Breast epithelium (tissue), 4 donors: ENCODE results near the gene LEPR. TPM values are rescaled to one million over a fixed set of nuclear protein-coding genes. Genes with fewer than 3 reads are reported as not detected.

ENCODE experiments used
- DNase-seq, 2 donors: peaks; one replicate each; pipeline ENCODE4 v3.0.0-alpha.2; 2019; ENCODE audit warnings: low spot score in 2 of 2
- H3K27ac ChIP-seq, 2 donors: fragments of 200-600 bp; sonication (generic) in 1 of 2; one replicate each; pipeline ENCODE4 v1.5.1; 2016 to 2019; ENCODE audit warnings: mild to moderate bottlenecking in 1 of 2
- H3K27me3 ChIP-seq, 2 donors: fragments of 200-600 bp; sonication (generic) in 1 of 2; one replicate each; pipeline versions ENCODE4 v1.5.1 to v1.6.0; 2017 to 2019; ENCODE audit warnings: control low read depth in 1 of 2, mild to moderate bottlenecking in 1 of 2
- H3K36me3 ChIP-seq: fragments of 200-600 bp; one replicate; pipeline ENCODE4 v1.5.1; 2019
- H3K4me1 ChIP-seq, 2 donors: fragments of 200-600 bp; sonication (generic); one replicate each; pipeline ENCODE4 v1.5.1; 2016 to 2019; ENCODE audit warnings: control low read depth in 1 of 2
- H3K4me3 ChIP-seq, 3 donors: fragments of 200-600 bp; sonication (generic); 1 replicate in 2 of 3; 2 replicates in 1 of 3; pipeline ENCODE4 v1.5.1; 2016 to 2019; ENCODE audit warnings: mild to moderate bottlenecking in 3 of 3, moderate library complexity in 2 of 3
- H3K9me3 ChIP-seq, 2 donors: fragments of 200-600 bp; sonication (generic) in 1 of 2; one replicate each; pipeline ENCODE4 v1.5.1; 2016 to 2019; ENCODE audit warnings: control low read depth in 1 of 2
- CTCF ChIP-seq, 3 donors: fragments of 450-650 bp; IDR thresholded peaks; one replicate each; pipeline ENCODE4 v1.5.1; 2016 to 2017; ENCODE audit warnings: antibody characterized with exemption in 3 of 3, mild to moderate bottlenecking in 3 of 3, moderate library complexity in 3 of 3
- POLR2A ChIP-seq: fragments of 450-650 bp; IDR thresholded peaks from one replicate; pipeline ENCODE4 v1.6.1; 2016; ENCODE audit warnings: antibody characterized with exemption, mild to moderate bottlenecking, moderate library complexity
- POLR2AphosphoS5 ChIP-seq, 3 donors: sonication (generic); formaldehyde crosslinking; IDR thresholded peaks; one replicate each; pipeline ENCODE4 v1.6.1; 2017; ENCODE audit warnings: antibody characterized with exemption in 3 of 3
- intact Hi-C: fragments of 100-400 bp; cut with DNase I; formaldehyde crosslinking; loops from one replicate; pipeline ENCODE4 v1.15.1; 2023; ENCODE audit warnings: low total_unique reads
- total RNA-seq, 3 donors: library from RNA; depleted of rRNA; stranded (reverse); fragments of >200 nt; gene quantifications; one replicate each; pipeline ENCODE4 v1.1.0, GENCODE V29; 2016

The LEPR gene
- total RNA-seq, 3 donors from 2014 or later: 23.3 to 49.5 (median 23.5) TPM

GRCh38 chr1:65401612-65402011 lies 18.9 kb upstream of the LEPR start:
- H3K4me3 ChIP-seq: no peak overlapping the region
- DNase-seq: no peak
- intact Hi-C loops: no loop called here
- no peaks in the 10 kb centered on the region for H3K36me3 ChIP-seq
- H3K4me1 ChIP-seq: no peaks in the 10 kb centered on the region
- TF ChIP-seq POLR2A (no peak), CTCF (IDR thresholded peaks at IDR 0.05) (no peak), POLR2AphosphoS5 (IDR thresholded peaks at IDR 0.05) (no peak)
- no peak overlapping the region for H3K27ac ChIP-seq
- H3K27me3 ChIP-seq: no peaks in the 10 kb centered on the region
- H3K9me3 ChIP-seq: no peaks in the 10 kb centered on the region

GRCh38 chr1:65404941-65405340 lies 15.5 kb upstream of the LEPR start:
- H3K27ac ChIP-seq: no peak overlapping the region
- intact Hi-C loops: loop anchor here (5.0 kb wide), 1 partner anchor 1262 kb away; no protein-coding TSS in a partner anchor
- DNase-seq: no peak
- no peak overlapping the region for H3K4me3 ChIP-seq
- TF ChIP-seq POLR2AphosphoS5 (IDR thresholded peaks at IDR 0.05) (no peak), POLR2A (no peak), CTCF (IDR thresholded peaks at IDR 0.05) (no peak)
- no peaks in the 10 kb centered on the region for H3K4me1 ChIP-seq
- H3K36me3 ChIP-seq: no peaks in the 10 kb centered on the region
- no peaks in the 10 kb centered on the region for H3K9me3 ChIP-seq
- H3K27me3 ChIP-seq: no peaks in the 10 kb centered on the region

- intact Hi-C loops: loop anchor here (5.0 kb wide), 1 partner anchor 1259 kb away; no protein-coding TSS in a partner anchor
- no peak overlapping the region for H3K27ac ChIP-seq
These were observed 12.6 kb upstream of the LEPR start for GRCh38 chr1:65407877-65408276.

GRCh38 chr1:65409314-65409713 lies 11.2 kb upstream of the LEPR start:
- Histone ChIP-seq H3K36me3 (no peaks in the 10 kb centered on the region), H3K9me3 (no peaks in the 10 kb centered on the region), H3K27me3 (no peaks in the 10 kb centered on the region), H3K4me1 (no peaks in the 10 kb centered on the region), H3K4me3 (no peak overlapping the region), H3K27ac (no peak overlapping the region)
- TF ChIP-seq CTCF (IDR thresholded peaks at IDR 0.05) (no peak), POLR2A (no peak), POLR2AphosphoS5 (IDR thresholded peaks at IDR 0.05) (no peak)
- no peak for DNase-seq
- intact Hi-C loops: loop anchor here (5.0 kb wide), 1 partner anchor 1258 kb away; no protein-coding TSS in a partner anchor

More at GRCh38 chr1:65407877-65408276, 12.6 kb upstream of the LEPR start:
- no peaks in the 10 kb centered on the region for H3K27me3 ChIP-seq
- TF ChIP-seq POLR2A (no peak), POLR2AphosphoS5 (IDR thresholded peaks at IDR 0.05) (no peak), CTCF (IDR thresholded peaks at IDR 0.05) (no peak)
- no peak for DNase-seq
- no peak overlapping the region for H3K4me3 ChIP-seq
- no peaks in the 10 kb centered on the region for H3K4me1 ChIP-seq
- no peaks in the 10 kb centered on the region for H3K36me3 ChIP-seq
- H3K9me3 ChIP-seq: no peaks in the 10 kb centered on the region

- Histone ChIP-seq H3K36me3 (no peaks in the 10 kb centered on the region), H3K9me3 (no peaks in the 10 kb centered on the region), H3K27me3 (no peaks in the 10 kb centered on the region), H3K4me1 (no peaks in the 10 kb centered on the region), H3K27ac (no peak overlapping the region), H3K4me3 (no peak overlapping the region)
- intact Hi-C loops: loop anchor here (5.0 kb wide), 1 partner anchor 1257 kb away; no protein-coding TSS in a partner anchor
- DNase-seq: no peak
- TF ChIP-seq POLR2A: no peak
- no peak for TF ChIP-seq POLR2AphosphoS5 (IDR thresholded peaks at IDR 0.05)
- no peak for TF ChIP-seq CTCF (IDR thresholded peaks at IDR 0.05)
These were observed 10.6 kb upstream of the LEPR start for GRCh38 chr1:65409816-65410326.
